ENCODE results near the gene FAM170B. TPM values are rescaled to one million over a fixed set of nuclear protein-coding genes. Genes with fewer than 3 reads are reported as not detected.

The FAM170B gene
- total RNA-seq, 2 experiments from 2014 or later = not detected

DNA sequence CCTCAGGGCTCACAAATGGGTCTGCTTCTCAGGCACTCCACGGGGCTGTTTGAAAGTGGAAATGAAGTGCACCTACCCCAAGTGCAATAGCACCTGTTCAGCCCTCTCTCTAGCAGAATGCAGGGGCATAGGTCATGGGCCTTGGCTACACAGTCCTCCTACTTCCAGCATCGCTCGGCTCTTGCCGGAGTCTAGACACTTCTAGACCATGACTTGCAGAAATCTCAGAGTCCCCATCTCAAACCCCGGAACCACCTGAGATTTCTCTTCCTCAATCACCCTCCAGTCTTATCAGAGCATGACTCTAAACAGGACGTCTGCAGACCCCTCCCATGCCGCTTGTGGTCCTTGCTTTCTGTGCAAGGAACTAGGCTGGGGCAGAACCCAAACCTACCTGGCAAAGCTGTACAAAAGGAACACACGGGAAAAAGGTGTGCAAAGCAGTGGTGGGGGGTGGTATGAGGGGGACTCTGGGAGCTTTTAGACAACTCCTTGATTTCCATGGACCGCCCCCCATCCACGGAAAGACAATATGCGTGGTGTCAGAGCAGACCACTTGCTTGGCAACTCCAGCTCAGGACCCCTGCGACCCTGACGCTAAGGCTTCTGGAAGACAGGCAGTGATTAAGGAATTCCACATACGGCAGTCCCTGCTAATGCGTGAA lies 40.6 kb upstream of the FAM170B start:
- CTCF ChIA-PET = interaction anchor here (0.7 kb wide), 1 partner anchor 10 kb away, joined by 3 read pairs; no protein-coding TSS in a partner anchor
- H3K36me3 Mint-ChIP-seq (ENCODE audit: low read depth) = no peaks in the 10 kb centered on the region
- DNase-seq = no peak

DNA sequence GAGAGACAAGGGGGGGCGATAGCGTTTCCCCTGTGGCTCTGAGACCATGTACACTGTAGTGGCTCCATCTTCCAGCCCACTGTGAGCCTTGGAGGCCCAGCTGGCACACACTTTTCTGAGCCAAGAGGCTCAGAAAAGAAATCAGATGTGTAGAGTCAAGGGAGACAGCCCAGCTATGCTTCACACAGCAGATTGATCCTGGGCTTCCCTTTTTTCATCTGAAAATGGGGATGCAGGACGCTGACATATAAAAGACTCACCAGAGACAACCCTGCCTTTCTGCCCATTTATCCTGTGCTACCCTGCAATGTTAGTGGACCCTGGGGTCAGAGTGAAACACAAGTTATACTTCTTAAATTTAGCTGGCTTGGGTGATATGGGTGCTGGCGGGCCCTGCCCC lies 40.0 kb upstream of the FAM170B start:
- H3K27me3 Mint-ChIP-seq (ENCODE audit: low read depth) = peaks cover 5% of the 10 kb centered on the region
- no peak overlapping the region for H3K27ac Mint-ChIP-seq
- H3K9me3 Mint-ChIP-seq = no peaks in the 10 kb centered on the region
- intact Hi-C loops (cut with micrococcal nuclease) = no loop called here
- no peak overlapping the region for H3K4me3 Mint-ChIP-seq
- no peak for DNase-seq
- H3K36me3 Mint-ChIP-seq (ENCODE audit: low read depth) = no peaks in the 10 kb centered on the region
- H3K4me1 Mint-ChIP-seq (ENCODE audit: low read depth) = peaks cover 10% of the 10 kb centered on the region
- CTCF ChIA-PET = interaction anchor here (0.7 kb wide), 1 partner anchor 9 kb away, joined by 3 read pairs; no protein-coding TSS in a partner anchor

More for the DNA sequence above, 40.6 kb upstream of the FAM170B start:
- peaks cover 5% of the 10 kb centered on the region for H3K27me3 Mint-ChIP-seq (ENCODE audit: low read depth)
- H3K4me3 Mint-ChIP-seq = no peak overlapping the region
- intact Hi-C loops (cut with micrococcal nuclease) = no loop called here
- peaks cover 10% of the 10 kb centered on the region for H3K4me1 Mint-ChIP-seq (ENCODE audit: low read depth)
- no peaks in the 10 kb centered on the region for H3K9me3 Mint-ChIP-seq
- no peak overlapping the region for H3K27ac Mint-ChIP-seq

DNA sequence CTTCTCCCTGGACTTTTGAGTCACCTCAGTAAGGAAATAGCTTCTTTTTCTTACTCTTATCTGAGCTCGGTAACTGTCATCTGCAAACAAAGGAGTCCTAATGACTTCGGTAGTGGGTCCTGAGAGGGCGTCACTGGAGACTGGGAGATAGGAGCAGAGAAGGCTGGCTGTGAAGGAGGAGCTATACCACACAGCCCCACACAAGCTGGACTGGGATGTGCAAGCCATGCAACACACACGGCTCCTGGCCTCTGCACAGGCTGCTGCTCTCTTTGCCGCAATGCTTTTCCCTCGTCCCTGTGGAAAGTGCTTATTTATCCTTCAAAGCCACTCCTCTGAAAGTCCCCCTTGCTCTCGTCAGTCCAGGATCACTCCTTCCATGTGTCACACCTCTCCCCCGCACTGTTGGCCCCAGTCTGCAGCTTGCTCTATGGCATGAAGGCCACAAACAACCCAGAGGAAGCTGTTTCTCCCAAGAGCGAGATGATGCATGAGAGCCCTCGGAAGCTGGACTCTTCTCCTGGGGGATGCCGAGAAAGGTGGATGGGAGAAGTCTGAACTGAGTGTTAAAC lies 39.5 kb upstream of the FAM170B start:
- peaks cover 5% of the 10 kb centered on the region for H3K27me3 Mint-ChIP-seq (ENCODE audit: low read depth)
- no peak for DNase-seq

DNA sequence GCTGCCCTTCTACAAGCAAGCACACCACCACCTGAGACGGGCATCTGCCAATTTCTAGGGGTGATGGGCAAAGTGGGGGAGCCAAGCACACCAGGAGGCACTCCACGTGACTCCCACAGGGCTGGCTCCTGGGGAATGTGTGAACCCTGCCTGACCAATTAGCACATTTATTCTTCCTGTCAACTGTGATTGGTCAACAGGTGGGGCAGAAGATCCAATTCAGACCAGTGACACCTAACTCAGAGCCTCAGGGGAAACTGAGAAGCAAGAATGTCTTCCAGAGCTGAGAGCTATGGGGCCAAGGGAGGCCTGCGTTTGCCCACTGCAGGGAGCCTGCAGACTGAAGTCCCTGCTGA lies 38.9 kb upstream of the FAM170B start:
- Mint-ChIP-seq H3K27me3 (ENCODE audit: low read depth) (peaks cover 5% of the 10 kb centered on the region), H3K27ac (no peak overlapping the region), H3K4me1 (ENCODE audit: low read depth) (peaks cover 7% of the 10 kb centered on the region), H3K4me3 (no peak overlapping the region), H3K9me3 (no peaks in the 10 kb centered on the region), H3K36me3 (ENCODE audit: low read depth) (no peaks in the 10 kb centered on the region)
- intact Hi-C loops (cut with micrococcal nuclease) = no loop called here
- CTCF ChIA-PET = no interaction called here
- no peak for DNase-seq

More for the DNA sequence above, 39.5 kb upstream of the FAM170B start:
- Mint-ChIP-seq H3K4me1 (ENCODE audit: low read depth) (peaks cover 10% of the 10 kb centered on the region), H3K9me3 (no peaks in the 10 kb centered on the region), H3K36me3 (ENCODE audit: low read depth) (no peaks in the 10 kb centered on the region), H3K27ac (no peak overlapping the region), H3K4me3 (no peak overlapping the region)
- intact Hi-C loops (cut with micrococcal nuclease) = no loop called here
- CTCF ChIA-PET = interaction anchor here (0.7 kb wide), 1 partner anchor 9 kb away, joined by 3 read pairs; no protein-coding TSS in a partner anchor

DNA sequence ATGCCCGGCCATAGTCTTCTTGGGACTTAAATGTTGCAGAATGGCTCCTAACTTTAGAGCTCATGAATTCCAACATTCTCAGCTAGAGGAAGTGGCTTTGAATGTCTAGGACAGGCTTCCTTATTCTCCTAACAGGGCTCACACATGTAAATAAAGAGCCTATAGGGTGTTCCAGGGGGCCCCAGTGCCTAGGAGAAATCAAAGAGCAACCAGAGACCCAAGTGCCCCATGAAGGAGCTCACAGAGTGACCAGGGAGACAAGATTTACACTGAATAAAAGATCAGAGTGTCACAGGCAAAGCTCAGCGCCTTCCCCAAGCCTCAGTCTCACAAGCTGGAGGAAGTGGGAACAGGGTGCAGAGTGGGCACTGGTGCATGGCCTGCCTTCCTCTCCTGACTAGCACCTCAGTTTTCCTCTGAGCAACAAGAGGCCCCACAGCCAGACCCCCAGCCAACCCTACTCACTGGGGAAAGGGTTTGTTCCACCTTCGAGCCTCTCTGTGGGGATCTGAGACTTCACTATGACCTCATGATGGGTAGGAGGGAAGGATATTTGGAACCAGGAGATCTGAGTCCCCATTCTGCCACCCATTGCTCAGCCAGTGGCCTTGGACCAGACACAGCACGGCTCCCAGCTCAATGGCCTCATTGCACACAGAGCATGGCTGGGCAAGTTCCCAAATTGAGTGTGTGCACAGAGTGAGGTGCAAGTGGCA lies 38.4 kb upstream of the FAM170B start:
- Mint-ChIP-seq H3K36me3 (ENCODE audit: low read depth) (no peaks in the 10 kb centered on the region), H3K27ac (no peak overlapping the region), H3K4me3 (no peak overlapping the region), H3K4me1 (ENCODE audit: low read depth) (peaks cover 3% of the 10 kb centered on the region), H3K9me3 (no peaks in the 10 kb centered on the region), H3K27me3 (ENCODE audit: low read depth) (peaks cover 5% of the 10 kb centered on the region)
- CTCF ChIA-PET = interaction anchor here (0.8 kb wide), 1 partner anchor 516 kb away, joined by 3 read pairs; no protein-coding TSS in a partner anchor
- intact Hi-C loops (cut with micrococcal nuclease) = no loop called here
- DNase-seq = no peak

DNA sequence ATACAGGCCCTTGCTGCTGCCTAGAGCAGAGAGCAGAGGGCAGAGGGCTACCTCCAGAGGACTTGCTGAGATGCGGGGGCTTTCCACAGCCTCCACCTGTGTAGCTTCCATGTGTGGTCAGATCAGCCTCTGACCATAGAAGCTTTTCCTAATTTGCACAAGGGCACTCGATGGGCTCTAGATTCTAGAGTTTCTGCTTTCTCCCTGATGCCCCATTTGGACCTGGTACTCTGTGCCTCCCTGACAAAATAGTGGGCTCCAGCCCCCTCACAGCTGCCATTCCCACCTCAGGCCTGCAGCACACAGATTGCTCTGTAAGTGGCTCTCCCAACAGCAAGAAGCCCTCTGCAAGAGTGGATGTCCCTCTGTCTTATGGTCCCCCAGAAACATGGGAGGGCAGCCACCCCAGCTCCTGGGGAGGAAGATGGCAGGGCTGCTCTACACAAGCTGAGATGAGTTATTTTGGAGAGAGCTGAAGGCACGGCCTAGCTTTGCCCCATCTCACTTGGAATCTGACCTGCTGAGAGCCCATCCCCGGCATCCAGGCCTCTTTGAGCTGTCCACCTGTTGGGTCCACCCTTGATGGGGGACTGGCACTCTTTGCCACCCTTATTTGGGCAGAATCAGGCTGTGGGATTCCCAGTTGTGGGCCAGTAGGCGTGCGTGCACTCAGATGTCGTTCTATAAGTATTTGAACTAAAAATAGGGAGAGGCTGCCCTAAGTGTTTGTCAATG lies 37.7 kb upstream of the FAM170B start:
- Mint-ChIP-seq H3K27ac (no peak overlapping the region), H3K36me3 (ENCODE audit: low read depth) (no peaks in the 10 kb centered on the region), H3K27me3 (ENCODE audit: low read depth) (peaks cover 5% of the 10 kb centered on the region), H3K4me1 (ENCODE audit: low read depth) (peaks cover under 1% of the 10 kb centered on the region), H3K9me3 (no peaks in the 10 kb centered on the region), H3K4me3 (no peak overlapping the region)
- intact Hi-C loops (cut with micrococcal nuclease) = no loop called here
- CTCF ChIA-PET = interaction anchor here (0.8 kb wide), 1 partner anchor 515 kb away, joined by 3 read pairs; no protein-coding TSS in a partner anchor
- no peak for DNase-seq

DNA sequence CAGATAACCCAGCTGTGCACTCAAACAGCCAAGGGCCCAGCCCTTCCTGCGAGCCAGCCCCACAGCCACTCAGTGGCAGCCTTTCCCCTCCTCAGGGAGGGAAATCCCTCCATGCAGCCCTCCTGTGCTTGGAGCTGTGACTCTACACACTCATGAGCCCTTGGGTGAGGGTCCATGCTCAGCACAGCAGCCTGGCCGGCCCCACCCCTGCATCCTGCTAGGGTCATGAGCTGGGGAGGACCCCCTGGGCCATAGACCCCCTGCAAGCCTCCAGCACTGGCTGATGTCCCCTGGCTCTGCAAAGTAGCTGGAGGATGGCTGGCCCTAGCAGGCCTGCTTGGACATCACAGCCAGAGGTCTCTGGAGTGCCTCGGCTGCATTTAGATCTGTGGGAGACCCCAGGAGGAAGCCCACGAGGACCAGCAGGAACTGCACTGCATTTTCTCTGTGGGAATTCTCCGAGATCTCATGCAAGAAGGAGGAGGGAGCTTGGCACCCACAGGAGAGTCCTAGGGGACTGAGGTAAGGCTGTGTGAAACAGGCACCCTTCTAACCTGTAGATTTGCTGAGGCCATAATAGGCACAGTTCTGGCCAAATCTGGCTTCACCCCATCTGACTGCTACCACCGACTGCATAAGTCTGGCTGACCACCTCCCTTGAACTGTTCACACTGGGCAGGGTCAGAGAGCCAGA lies 37.0 kb upstream of the FAM170B start:
- DNase-seq = no peak
- no peaks in the 10 kb centered on the region for H3K36me3 Mint-ChIP-seq (ENCODE audit: low read depth)

DNA sequence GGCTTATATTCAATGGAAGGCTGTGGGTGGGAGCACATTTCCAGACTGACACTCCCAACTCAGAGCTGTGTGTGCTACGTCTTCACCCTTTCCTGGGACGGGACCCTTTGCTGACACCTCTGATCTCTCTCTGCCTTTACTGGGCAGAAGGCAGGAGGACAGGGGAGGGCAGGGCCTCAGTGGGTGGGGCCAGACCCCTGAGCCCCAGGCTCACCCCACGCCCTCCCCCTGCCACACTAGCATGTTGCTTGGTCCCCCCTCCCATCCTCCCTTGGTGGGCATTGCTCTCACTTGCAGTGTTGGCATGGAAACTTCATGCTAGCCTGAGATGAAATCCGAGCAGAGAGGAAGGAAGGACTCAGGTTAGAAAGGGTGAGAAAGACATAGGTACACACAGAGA lies 36.0 kb upstream of the FAM170B start:
- H3K27me3 Mint-ChIP-seq (ENCODE audit: low read depth) = peaks cover 2% of the 10 kb centered on the region
- CTCF ChIA-PET = no interaction called here
- no peaks in the 10 kb centered on the region for H3K4me1 Mint-ChIP-seq (ENCODE audit: low read depth)
- no peak overlapping the region for H3K27ac Mint-ChIP-seq
- H3K9me3 Mint-ChIP-seq = no peaks in the 10 kb centered on the region
- no peak for DNase-seq
- H3K4me3 Mint-ChIP-seq = no peak overlapping the region
- no peaks in the 10 kb centered on the region for H3K36me3 Mint-ChIP-seq (ENCODE audit: low read depth)
- intact Hi-C loops (cut with micrococcal nuclease) = no loop called here

More for the DNA sequence above, 37.0 kb upstream of the FAM170B start:
- H3K4me1 Mint-ChIP-seq (ENCODE audit: low read depth) = no peaks in the 10 kb centered on the region
- H3K4me3 Mint-ChIP-seq = no peak overlapping the region
- no peak overlapping the region for H3K27ac Mint-ChIP-seq
- H3K27me3 Mint-ChIP-seq (ENCODE audit: low read depth) = peaks cover 5% of the 10 kb centered on the region
- no peaks in the 10 kb centered on the region for H3K9me3 Mint-ChIP-seq
- intact Hi-C loops (cut with micrococcal nuclease) = no loop called here
- CTCF ChIA-PET = no interaction called here

DNA sequence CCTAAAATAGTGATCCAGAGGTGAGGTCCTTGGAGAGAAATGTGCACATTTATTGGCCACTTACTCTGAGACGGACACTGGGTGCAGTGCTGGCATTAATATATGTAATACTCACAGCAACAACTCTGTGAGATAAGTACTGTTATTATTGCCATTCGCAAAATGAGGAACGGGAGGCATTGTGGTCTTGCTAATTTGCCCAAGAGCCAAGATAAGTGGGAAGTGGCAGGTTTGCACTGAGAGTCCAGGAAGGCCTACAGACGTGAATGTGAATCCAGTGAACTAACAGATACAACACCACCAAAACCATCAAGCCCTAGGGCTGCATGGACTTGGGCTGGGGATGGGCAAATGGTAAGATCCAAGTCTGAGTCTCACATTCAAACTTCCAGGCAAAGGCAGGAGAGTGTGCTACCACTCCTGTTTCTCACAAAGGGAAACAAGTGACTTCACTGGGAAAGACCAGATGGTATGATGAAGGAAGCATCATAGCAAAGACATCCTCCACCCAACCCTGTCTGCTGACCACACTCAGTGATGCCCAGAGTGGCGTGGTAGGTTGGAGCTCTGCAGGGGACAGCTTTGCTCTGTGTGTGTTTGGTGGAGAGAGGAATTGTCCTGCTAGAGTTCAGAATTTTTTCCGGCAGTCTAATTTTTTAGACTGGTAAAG lies 35.1 kb upstream of the FAM170B start:
- no peak overlapping the region for H3K27ac Mint-ChIP-seq
- intact Hi-C loops (cut with micrococcal nuclease) = no loop called here
- no peaks in the 10 kb centered on the region for H3K4me1 Mint-ChIP-seq (ENCODE audit: low read depth)

DNA sequence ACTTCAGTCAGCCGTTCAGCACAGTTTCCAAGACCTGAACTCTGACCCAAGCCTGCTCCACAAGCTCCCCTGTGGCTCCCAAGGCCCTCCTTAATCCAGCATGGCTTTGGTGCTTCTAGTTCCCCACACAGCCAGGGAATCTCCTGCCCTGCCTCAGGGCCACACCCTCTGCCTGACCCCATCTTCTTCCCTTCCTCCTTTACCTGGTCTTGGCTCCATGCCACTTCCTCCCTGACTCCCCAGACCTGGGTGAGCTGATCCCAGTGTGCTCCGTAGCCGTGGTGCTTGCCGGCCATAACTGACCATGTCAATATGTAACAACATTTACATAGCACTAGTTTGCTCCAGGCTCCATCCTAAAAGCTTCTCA lies 34.3 kb upstream of the FAM170B start:
- no peak overlapping the region for H3K4me3 Mint-ChIP-seq
- no peaks in the 10 kb centered on the region for H3K36me3 Mint-ChIP-seq (ENCODE audit: low read depth)
- H3K4me1 Mint-ChIP-seq (ENCODE audit: low read depth) = no peaks in the 10 kb centered on the region
- H3K27me3 Mint-ChIP-seq (ENCODE audit: low read depth) = no peaks in the 10 kb centered on the region
- CTCF ChIA-PET = no interaction called here
- H3K9me3 Mint-ChIP-seq = no peaks in the 10 kb centered on the region
- DNase-seq = no peak
- no peak overlapping the region for H3K27ac Mint-ChIP-seq
- intact Hi-C loops (cut with micrococcal nuclease) = no loop called here

More for the DNA sequence above, 35.1 kb upstream of the FAM170B start:
- DNase-seq = no peak
- Mint-ChIP-seq H3K36me3 (ENCODE audit: low read depth) (no peaks in the 10 kb centered on the region), H3K27me3 (ENCODE audit: low read depth) (no peaks in the 10 kb centered on the region), H3K4me3 (no peak overlapping the region), H3K9me3 (no peaks in the 10 kb centered on the region)
- CTCF ChIA-PET = no interaction called here

DNA sequence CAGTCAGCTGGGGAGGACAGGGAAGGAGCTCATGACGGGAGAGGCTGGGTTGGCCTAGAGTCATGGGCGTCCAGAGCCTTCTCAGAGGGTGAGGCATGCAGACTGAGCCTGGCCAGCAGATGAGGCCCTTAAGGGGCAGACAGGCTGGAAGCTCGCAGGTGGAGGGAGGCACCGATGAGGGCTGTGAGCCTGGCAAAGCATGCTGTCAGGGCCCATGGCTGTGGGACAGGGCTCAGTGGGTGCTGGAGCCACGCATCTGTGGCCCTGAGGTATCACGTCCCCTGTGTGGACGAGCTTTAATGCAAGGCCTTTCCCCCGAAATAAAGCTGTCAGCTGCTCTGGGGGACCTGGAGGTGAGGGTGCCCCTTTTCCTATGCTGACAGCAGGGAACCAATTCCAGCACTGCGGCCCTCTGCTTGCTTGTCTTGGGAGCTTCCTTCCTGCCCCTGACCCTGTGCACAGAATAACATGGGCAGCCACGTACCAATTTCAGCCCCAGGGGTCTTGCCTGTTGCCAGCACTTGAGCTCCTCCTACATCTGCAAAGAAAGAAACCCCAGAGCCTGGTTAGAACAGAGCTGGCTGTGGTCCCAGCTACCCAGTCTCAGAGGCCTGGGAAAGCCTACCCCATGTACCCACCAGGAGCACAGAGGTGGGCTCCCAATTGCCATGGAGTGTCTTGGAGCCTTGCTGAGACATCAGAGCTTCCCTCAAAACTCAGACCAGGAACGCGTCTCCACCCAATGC lies 33.8 kb upstream of the FAM170B start:
- Mint-ChIP-seq H3K4me3 (no peak overlapping the region), H3K4me1 (ENCODE audit: low read depth) (no peaks in the 10 kb centered on the region), H3K9me3 (no peaks in the 10 kb centered on the region), H3K36me3 (ENCODE audit: low read depth) (no peaks in the 10 kb centered on the region), H3K27ac (no peak overlapping the region), H3K27me3 (ENCODE audit: low read depth) (no peaks in the 10 kb centered on the region)
- DNase-seq = no peak
- intact Hi-C loops (cut with micrococcal nuclease) = no loop called here
- CTCF ChIA-PET = no interaction called here
